Neural progenitor cell (in vitro differentiated cells): ENCODE measurements around the gene PIGO. TPM values are rescaled to one million over a fixed set of nuclear protein-coding genes. Genes with fewer than 3 reads are reported as not detected.

Experiments
- DNase-seq: peaks from one replicate; pipeline ENCODE4 v3.0.0-alpha.2; 2016; ENCODE audit warnings: low spot score
- H2AFZ ChIP-seq: fragments of 200-600 bp; sonication (generic); replicated peaks from 2 replicates; pipeline ENCODE4 v1.6.1; 2016; ENCODE audit warnings: antibody characterized with exemption
- H3F3A ChIP-seq: fragments of 200-600 bp; sonication (generic); 2 replicates; pipeline ENCODE4 v1.6.1; 2016; ENCODE audit warnings: antibody characterized with exemption, low read depth
- H3K27ac ChIP-seq: fragments of 200-600 bp; sonication (generic); 2 replicates; pipeline ENCODE4 v1.5.1; 2016; ENCODE audit warnings: mild to moderate bottlenecking
- H3K27me3 ChIP-seq: fragments of 200-600 bp; sonication (generic); 2 replicates; pipeline ENCODE4 v1.6.1; 2016; ENCODE audit warnings: mild to moderate bottlenecking, moderate library complexity
- H3K36me3 ChIP-seq: fragments of 200-600 bp; sonication (generic); 2 replicates; pipeline ENCODE4 v1.5.1; 2016
- H3K4me1 ChIP-seq: fragments of 200-600 bp; sonication (generic); 2 replicates; pipeline ENCODE4 v1.6.1; 2016; ENCODE audit warnings: mixed run types
- H3K4me2 ChIP-seq: fragments of 200-600 bp; sonication (generic); 2 replicates; pipeline ENCODE4 v1.6.1; 2016
- H3K4me3 ChIP-seq: fragments of 200-600 bp; sonication (generic); 2 replicates; pipeline ENCODE4 v1.5.1; 2016
- H3K79me2 ChIP-seq: fragments of 200-600 bp; sonication (generic); 2 replicates; pipeline ENCODE4 v1.6.1; 2016; ENCODE audit warnings: low read depth
- H3K9ac ChIP-seq: fragments of 200-600 bp; sonication (generic); 2 replicates; pipeline ENCODE4 v1.6.1; 2016
- H3K9me3 ChIP-seq: fragments of 200-600 bp; sonication (generic); 2 replicates; pipeline ENCODE4 v1.5.1; 2016; ENCODE audit warnings: low read depth
- H4K20me1 ChIP-seq: fragments of 200-600 bp; sonication (generic); 2 replicates; pipeline ENCODE4 v1.6.1; 2016; ENCODE audit warnings: low read depth
- H3K27ac Mint-ChIP-seq: 3 replicates; pipeline ENCODE4 v1.8.0; 2021; ENCODE audit warnings: mixed read lengths
- H3K27me3 Mint-ChIP-seq: 2 replicates; pipeline ENCODE4 v1.8.0; 2022; ENCODE audit warnings: low read depth, mild to moderate bottlenecking, inconsistent platforms, moderate library complexity, mixed read lengths; ENCODE audit not compliant: insufficient read depth
- H3K36me3 Mint-ChIP-seq: 3 replicates; pipeline ENCODE4 v1.8.0; 2021; ENCODE audit warnings: mixed read lengths
- H3K4me1 Mint-ChIP-seq: 3 replicates; pipeline ENCODE4 v1.8.0; 2021; ENCODE audit warnings: mixed read lengths
- H3K4me3 Mint-ChIP-seq: 3 replicates; pipeline ENCODE4 v1.8.0; 2021; ENCODE audit warnings: mild to moderate bottlenecking, moderate library complexity, mixed read lengths
- H3K9me3 Mint-ChIP-seq: 3 replicates; pipeline ENCODE4 v1.8.0; 2020; ENCODE audit warnings: mixed read lengths
- EZH2 ChIP-seq: fragments of 200-600 bp; sonication (generic); IDR thresholded peaks from 2 replicates; pipeline ENCODE4 v1.6.1; 2017; ENCODE audit warnings: antibody characterized with exemption, mild to moderate bottlenecking, moderate library complexity
- EZH2phosphoT487 ChIP-seq: fragments of 200-600 bp; sonication (generic); IDR thresholded peaks from 2 replicates; pipeline ENCODE4 v1.6.1; 2017; ENCODE audit warnings: antibody characterized with exemption
- total RNA-seq: library from RNA; depleted of rRNA; stranded (reverse); fragments of >200 nt; gene quantifications from 2 replicates; pipeline ENCODE4 v1.2.3, GENCODE V29; 2015; ENCODE audit warnings: low replicate concordance
- TF ChIP-seq, protein P1 (sequence below): fragments of 200-600 bp; sonication (generic); IDR thresholded peaks from 2 replicates; pipeline ENCODE4 v1.5.1; 2017; ENCODE audit warnings: antibody characterized with exemption, mild to moderate bottlenecking

Gene PIGO
- total RNA-seq, 1 donor from 2014 or later, result 12.3 TPM

DNA sequence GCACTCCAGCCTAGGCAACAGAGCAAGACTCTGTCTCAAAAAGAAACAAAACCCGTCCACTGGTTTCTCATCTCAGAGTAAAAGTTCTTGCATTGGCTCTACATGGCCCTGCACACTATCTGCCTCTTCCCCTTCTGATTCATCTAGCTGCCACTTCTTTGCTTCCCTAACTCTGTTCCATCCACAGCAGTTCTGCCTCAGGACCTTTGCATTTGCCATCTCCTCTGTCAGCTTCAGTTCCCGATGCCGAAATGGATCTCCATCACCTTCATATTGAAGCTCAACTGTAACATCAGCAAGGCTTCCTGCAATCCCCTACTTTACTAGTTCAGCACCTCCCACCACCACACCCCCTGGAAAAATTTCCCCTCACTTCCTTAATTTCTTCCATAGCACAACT, 1.2 kb upstream of the PIGO start:
- Histone ChIP-seq H3K4me3 (no peak overlapping the region), H3K9me3 (no peaks in the 10 kb centered on the region), H3K4me1 (peaks cover 7% of the 10 kb centered on the region), H4K20me1 (no peaks in the 10 kb centered on the region), H3K36me3 (no peaks in the 10 kb centered on the region), H3K27me3 (no peaks in the 10 kb centered on the region), H3K27ac (no peak overlapping the region), H3K4me2 (no peak overlapping the region), H3K9ac (no peak overlapping the region), H3F3A (peaks cover 6% of the 10 kb centered on the region), H3K79me2 (peaks cover 22% of the 10 kb centered on the region), H2AFZ (no peak overlapping the region)
- Mint-ChIP-seq H3K27ac (no peak overlapping the region), H3K9me3 (no peaks in the 10 kb centered on the region), H3K4me3 (peak overlapping the region; percentile 74), H3K27me3 (no peaks in the 10 kb centered on the region), H3K4me1 (peaks cover 25% of the 10 kb centered on the region), H3K36me3 (peaks cover 20% of the 10 kb centered on the region)
- DNase-seq, result no peak
- TF ChIP-seq EZH2 (no peak), EZH2phosphoT487 (no peak)
- TF ChIP-seq, protein P1, sequence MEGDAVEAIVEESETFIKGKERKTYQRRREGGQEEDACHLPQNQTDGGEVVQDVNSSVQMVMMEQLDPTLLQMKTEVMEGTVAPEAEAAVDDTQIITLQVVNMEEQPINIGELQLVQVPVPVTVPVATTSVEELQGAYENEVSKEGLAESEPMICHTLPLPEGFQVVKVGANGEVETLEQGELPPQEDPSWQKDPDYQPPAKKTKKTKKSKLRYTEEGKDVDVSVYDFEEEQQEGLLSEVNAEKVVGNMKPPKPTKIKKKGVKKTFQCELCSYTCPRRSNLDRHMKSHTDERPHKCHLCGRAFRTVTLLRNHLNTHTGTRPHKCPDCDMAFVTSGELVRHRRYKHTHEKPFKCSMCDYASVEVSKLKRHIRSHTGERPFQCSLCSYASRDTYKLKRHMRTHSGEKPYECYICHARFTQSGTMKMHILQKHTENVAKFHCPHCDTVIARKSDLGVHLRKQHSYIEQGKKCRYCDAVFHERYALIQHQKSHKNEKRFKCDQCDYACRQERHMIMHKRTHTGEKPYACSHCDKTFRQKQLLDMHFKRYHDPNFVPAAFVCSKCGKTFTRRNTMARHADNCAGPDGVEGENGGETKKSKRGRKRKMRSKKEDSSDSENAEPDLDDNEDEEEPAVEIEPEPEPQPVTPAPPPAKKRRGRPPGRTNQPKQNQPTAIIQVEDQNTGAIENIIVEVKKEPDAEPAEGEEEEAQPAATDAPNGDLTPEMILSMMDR, result no peak

DNA sequence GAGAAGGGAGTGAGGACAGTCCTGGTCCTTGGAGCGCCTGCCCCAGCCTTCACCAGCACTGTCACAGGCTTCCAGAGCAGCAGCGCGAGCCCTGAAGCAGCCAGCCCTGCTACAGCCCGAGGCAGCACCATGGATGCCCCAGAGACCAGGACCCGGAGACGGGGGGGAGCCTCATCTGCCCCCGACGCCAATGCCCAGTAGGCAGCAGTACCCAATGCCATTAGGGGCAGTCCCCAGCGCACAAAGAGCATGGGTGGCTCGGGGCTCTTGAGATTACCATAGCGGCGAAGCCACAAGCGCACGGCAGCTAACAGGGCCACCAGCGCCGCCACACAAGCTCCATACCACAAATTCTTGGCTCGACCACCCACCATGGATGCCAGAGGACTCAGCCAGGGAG, 4.9 kb downstream of the PIGO start:
- no peak overlapping the region for H3K27ac ChIP-seq
- no peak overlapping the region for H3K4me3 Mint-ChIP-seq
- H3K4me1 ChIP-seq, result no peaks in the 10 kb centered on the region
- no peaks in the 10 kb centered on the region for H3K27me3 Mint-ChIP-seq
- H4K20me1 ChIP-seq, result no peaks in the 10 kb centered on the region
- H3K36me3 ChIP-seq, result no peaks in the 10 kb centered on the region
- DNase-seq, result no peak
- H2AFZ ChIP-seq, result no peak overlapping the region
- peaks cover 8% of the 10 kb centered on the region for H3K79me2 ChIP-seq
- no peak overlapping the region for H3K9ac ChIP-seq
- no peak for TF ChIP-seq EZH2phosphoT487
- TF ChIP-seq EZH2, result no peak
- H3K4me3 ChIP-seq, result no peak overlapping the region
- peaks cover 12% of the 10 kb centered on the region for H3K4me1 Mint-ChIP-seq
- H3K9me3 Mint-ChIP-seq, result no peaks in the 10 kb centered on the region
- H3K36me3 Mint-ChIP-seq, result peaks cover 12% of the 10 kb centered on the region
- no peaks in the 10 kb centered on the region for H3K9me3 ChIP-seq
- peaks cover 3% of the 10 kb centered on the region for H3F3A ChIP-seq
- H3K27ac Mint-ChIP-seq, result no peak overlapping the region
- H3K27me3 ChIP-seq, result no peaks in the 10 kb centered on the region
- no peak overlapping the region for H3K4me2 ChIP-seq

DNA sequence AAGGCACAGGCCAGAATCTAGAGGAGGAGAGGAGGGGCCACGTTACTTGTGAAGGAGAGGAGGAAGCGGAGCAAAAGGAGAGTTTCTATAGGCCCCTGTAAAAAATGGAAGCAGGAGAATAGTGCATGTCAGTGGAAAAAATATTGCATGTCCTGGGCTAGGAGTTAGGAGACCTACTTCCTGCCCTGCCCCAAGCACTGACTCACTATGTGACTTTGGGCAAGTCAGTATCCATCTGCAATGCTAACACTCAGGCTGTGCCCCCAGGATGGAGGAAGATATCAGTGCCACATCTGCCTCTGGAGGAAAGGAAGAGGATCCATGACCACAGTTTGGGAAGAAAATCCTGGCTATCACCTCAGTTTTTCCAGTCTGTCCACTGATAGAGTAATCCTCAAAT, 7.0 kb downstream of the PIGO start:
- no peaks in the 10 kb centered on the region for H3K79me2 ChIP-seq
- Mint-ChIP-seq H3K27ac (no peak overlapping the region), H3K36me3 (peaks cover 12% of the 10 kb centered on the region), H3K4me1 (no peaks in the 10 kb centered on the region), H3K27me3 (no peaks in the 10 kb centered on the region), H3K4me3 (peak overlapping the region; percentile 10), H3K9me3 (no peaks in the 10 kb centered on the region)
- no peaks in the 10 kb centered on the region for H3F3A ChIP-seq
- DNase-seq, result no peak
- H3K36me3 ChIP-seq, result no peaks in the 10 kb centered on the region
- no peaks in the 10 kb centered on the region for H3K27me3 ChIP-seq
- H4K20me1 ChIP-seq, result no peaks in the 10 kb centered on the region
- no peak overlapping the region for H3K4me3 ChIP-seq
- H3K27ac ChIP-seq, result no peak overlapping the region
- H3K4me1 ChIP-seq, result no peaks in the 10 kb centered on the region
- H3K4me2 ChIP-seq, result no peak overlapping the region
- no peak overlapping the region for H2AFZ ChIP-seq
- TF ChIP-seq, protein P1, result no peak
- no peak for TF ChIP-seq EZH2
- no peak for TF ChIP-seq EZH2phosphoT487
- no peak overlapping the region for H3K9ac ChIP-seq
- no peaks in the 10 kb centered on the region for H3K9me3 ChIP-seq

DNA sequence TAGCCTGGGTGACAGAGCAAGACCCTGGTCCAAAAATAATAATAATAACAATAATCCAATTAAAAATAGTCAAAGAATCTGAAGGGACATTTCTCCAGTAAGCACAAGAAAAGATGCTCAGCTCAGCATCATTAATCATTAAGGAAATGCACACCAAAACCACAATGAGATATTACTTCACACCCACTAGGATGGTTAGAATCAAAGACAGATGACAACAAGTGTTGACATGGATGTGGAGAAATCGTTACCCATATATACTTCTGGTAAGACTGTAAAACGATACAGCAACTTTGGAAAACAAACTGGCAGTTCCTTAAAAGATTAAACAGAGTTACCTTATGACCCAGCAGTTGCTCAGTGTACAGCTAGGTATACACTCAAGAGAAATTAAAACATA, 11.3 kb downstream of the PIGO start:
- Mint-ChIP-seq H3K27me3 (no peaks in the 10 kb centered on the region), H3K4me1 (peaks cover 2% of the 10 kb centered on the region), H3K4me3 (no peak overlapping the region), H3K27ac (no peak overlapping the region), H3K9me3 (no peaks in the 10 kb centered on the region), H3K36me3 (peaks cover 7% of the 10 kb centered on the region)
- Histone ChIP-seq H3K9ac (no peak overlapping the region), H3K9me3 (no peaks in the 10 kb centered on the region), H3K36me3 (no peaks in the 10 kb centered on the region), H3K27me3 (no peaks in the 10 kb centered on the region), H3K79me2 (no peaks in the 10 kb centered on the region), H3K4me3 (no peak overlapping the region), H3K4me2 (no peak overlapping the region), H3F3A (peaks cover 6% of the 10 kb centered on the region), H2AFZ (no peak overlapping the region), H3K27ac (no peak overlapping the region), H3K4me1 (peaks cover 5% of the 10 kb centered on the region), H4K20me1 (no peaks in the 10 kb centered on the region)
- TF ChIP-seq EZH2phosphoT487 (no peak), EZH2 (no peak)
- TF ChIP-seq, protein P1, result no peak
- DNase-seq, result no peak
